22Rv1 (cell line): ENCODE measurements around the gene THAP11.
A peak's percentile ranks its signal among the peaks of the same experiment; 100 is the strongest.

Experiments used
- H3K27ac ChIP-seq: fragments of 450-650 bp; 2 replicates; pipeline ENCODE4 v1.5.1; 2017
- CTCF ChIP-seq: fragments of 450-650 bp; IDR thresholded peaks from 2 replicates; pipeline ENCODE4 v1.5.1; 2017; ENCODE audit warnings: mild to moderate bottlenecking
- ZFX ChIP-seq: fragments of 450-650 bp; IDR thresholded peaks from 2 replicates; pipeline ENCODE4 v1.6.1; 2017; ENCODE audit warnings: antibody characterized with exemption, borderline replicate concordance

The THAP11 gene

DNA sequence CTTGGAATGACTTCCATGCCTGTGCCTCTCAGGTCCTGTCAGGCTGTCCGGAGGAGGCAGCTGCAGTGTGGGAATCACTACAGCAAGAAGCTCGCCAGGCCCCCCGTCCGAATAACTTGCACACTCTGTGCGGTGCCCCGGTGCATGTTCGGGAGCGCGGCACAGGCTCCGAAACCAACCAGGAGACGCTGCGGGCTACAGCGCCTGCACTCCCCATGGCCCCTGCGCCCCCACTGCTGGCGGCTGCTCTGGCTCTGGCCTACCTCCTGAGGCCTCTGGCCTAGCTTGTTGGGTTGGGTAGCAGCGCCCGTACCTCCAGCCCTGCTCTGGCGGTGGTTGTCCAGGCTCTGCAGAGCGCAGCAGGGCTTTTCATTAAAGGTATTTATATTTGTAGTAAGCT, 43.9 kb downstream of the THAP11 start:
- no peak overlapping the region for H3K27ac ChIP-seq
- TF ChIP-seq CTCF (no peak), ZFX (no peak)

GRCh38 chr16:67886387-67886786, 44.3 kb downstream of the THAP11 start:
- TF ChIP-seq ZFX (no peak), CTCF (no peak)
- no peak overlapping the region for H3K27ac ChIP-seq

- no peak overlapping the region for H3K27ac ChIP-seq
- TF ChIP-seq CTCF = no peak
- no peak for TF ChIP-seq ZFX
Observed at GRCh38 chr16:67888331-67888730, 46.2 kb downstream of the THAP11 start.

DNA sequence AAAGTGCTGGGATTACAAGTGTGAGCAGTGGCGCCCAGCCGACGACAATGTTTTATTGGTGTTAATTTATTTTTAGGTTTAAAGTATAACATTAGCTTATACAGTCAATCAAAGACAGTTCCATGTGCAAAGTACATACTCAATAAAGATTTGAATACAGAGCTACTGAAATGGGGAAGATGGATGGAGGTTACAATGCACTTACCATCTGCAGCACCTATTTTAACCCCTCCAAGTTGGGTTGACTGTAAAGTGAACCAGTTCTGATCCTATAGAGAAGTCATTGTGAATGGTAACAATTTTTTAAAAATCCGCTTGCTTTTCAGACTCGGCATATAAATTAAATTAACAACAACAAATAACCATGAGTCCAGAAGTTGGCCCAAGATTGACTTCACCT, 50.3 kb downstream of the THAP11 start:
- TF ChIP-seq CTCF = no peak
- TF ChIP-seq ZFX = no peak
- H3K27ac ChIP-seq = peak overlapping the region; percentile 78

DNA sequence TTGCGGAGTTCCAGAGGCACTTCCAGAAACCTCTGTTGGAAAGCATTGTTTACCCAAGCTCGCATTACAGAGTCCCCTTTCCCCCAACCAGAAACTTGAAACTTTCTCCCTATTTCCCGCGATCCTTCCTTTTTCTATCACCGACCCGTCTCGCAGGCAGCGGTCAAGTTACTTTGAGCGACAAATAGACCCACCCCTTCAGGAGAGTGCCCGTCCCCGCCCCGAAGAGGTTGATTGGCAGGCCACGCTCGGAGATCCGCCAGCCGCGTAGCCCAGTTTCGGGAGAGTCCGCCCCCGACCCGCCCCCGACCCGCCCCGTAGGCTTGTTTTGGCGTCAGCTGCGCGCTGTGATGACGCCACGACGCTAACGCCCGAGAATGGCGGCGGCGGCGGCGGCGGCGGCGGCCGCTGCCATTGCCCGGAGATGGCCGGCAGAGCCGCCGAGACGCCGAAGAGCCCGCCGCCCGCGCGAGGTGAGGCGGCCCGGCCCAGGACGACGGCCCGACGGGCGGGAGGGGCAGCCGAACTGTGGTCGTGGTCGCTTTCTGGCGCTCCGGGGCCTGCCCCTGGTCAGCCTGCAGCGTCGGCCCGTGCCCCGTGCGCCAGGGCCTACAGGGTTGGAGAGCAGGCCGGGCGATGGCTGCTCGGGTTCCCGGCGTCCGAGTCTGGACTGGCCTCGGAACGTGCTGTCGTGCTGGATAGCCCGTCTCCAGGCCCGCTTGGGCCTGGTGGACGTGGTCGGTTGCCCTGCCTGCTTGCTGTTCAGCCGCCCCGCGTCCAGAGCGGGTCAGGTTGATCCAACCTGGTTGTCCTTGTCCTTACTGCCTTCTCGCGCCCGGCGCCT, 51.0 kb downstream of the THAP11 start, which contains the start of gene PSKH1:
TSS of gene PSKH1 (plus strand) at position 356 of the 844 bp plus-strand sequence. CDS start 15,496 bp downstream, outside the sequence.
- TF ChIP-seq ZFX = no peak
- TF ChIP-seq CTCF = no peak
- H3K27ac ChIP-seq = peak within 1 kb of the TSS; percentile 78
